ENCODE data around the gene FRMD4A.
A peak's percentile ranks its signal among the peaks of the same experiment; 100 is the strongest.
"Not testable (repeated sequence)": the region's sequence is repeated elsewhere in the genome, so short reads cannot be mapped to it uniquely, and the experiment has no call there.

Gene FRMD4A

GRCh38 chr10:14235566-14236195 lies 95.0 kb downstream of the FRMD4A start:
- DNase-seq = no peak

GRCh38 chr10:14233566-14233965 lies 97.2 kb downstream of the FRMD4A start:
- no peak for DNase-seq

GRCh38 chr10:14228798-14229197 lies 101.9 kb downstream of the FRMD4A start:
- DNase-seq = not testable (repeated sequence)

- DNase-seq = no peak
These were observed 105.3 kb downstream of the FRMD4A start for GRCh38 chr10:14225379-14225778.

- DNase-seq = no peak
These were observed 110.7 kb downstream of the FRMD4A start for GRCh38 chr10:14220026-14220425.

- no peak for DNase-seq
These were observed 111.3 kb downstream of the FRMD4A start for GRCh38 chr10:14219411-14219810.

GRCh38 chr10:14215641-14216040 lies 115.1 kb downstream of the FRMD4A start:
- no peak for DNase-seq

- not testable (repeated sequence) for DNase-seq
These were observed 117.0 kb downstream of the FRMD4A start for GRCh38 chr10:14213703-14214102.

GRCh38 chr10:14211610-14212009 lies 119.1 kb downstream of the FRMD4A start:
- no peak for DNase-seq

GRCh38 chr10:14208231-14208630 lies 122.5 kb downstream of the FRMD4A start:
- DNase-seq = no peak

GRCh38 chr10:14205233-14205632 lies 125.5 kb downstream of the FRMD4A start:
- no peak for DNase-seq

- peak; percentile 2 for DNase-seq
These were observed 129.8 kb downstream of the FRMD4A start for GRCh38 chr10:14200698-14201544.

- DNase-seq = not testable (repeated sequence)
These were observed 131.6 kb downstream of the FRMD4A start for GRCh38 chr10:14199098-14199497.

GRCh38 chr10:14198078-14198477 lies 132.6 kb downstream of the FRMD4A start:
- no peak for DNase-seq

- no peak for DNase-seq
These were observed 134.6 kb downstream of the FRMD4A start for GRCh38 chr10:14196113-14196512.

- DNase-seq = no peak
These were observed 135.3 kb downstream of the FRMD4A start for GRCh38 chr10:14195433-14195832.

GRCh38 chr10:14192746-14193145 lies 138.0 kb downstream of the FRMD4A start:
- DNase-seq = no peak

GRCh38 chr10:14191871-14192270 lies 138.9 kb downstream of the FRMD4A start:
- DNase-seq = no peak

- DNase-seq = no peak
These were observed 139.3 kb downstream of the FRMD4A start for GRCh38 chr10:14191407-14191806.

GRCh38 chr10:14190702-14191101 lies 140.0 kb downstream of the FRMD4A start:
- no peak for DNase-seq

GRCh38 chr10:14186245-14186644 lies 144.5 kb downstream of the FRMD4A start:
- DNase-seq = peak; percentile 15

- DNase-seq = peak; percentile 88
These were observed 145.2 kb downstream of the FRMD4A start for GRCh38 chr10:14185316-14186045.

- peak; percentile 79 for DNase-seq
These were observed 145.8 kb downstream of the FRMD4A start for GRCh38 chr10:14184841-14185315.
